Smooth muscle cell (in vitro differentiated cells): ENCODE results near the gene VRK3. TPM values are rescaled to one million over a fixed set of nuclear protein-coding genes. Genes with fewer than 3 reads are reported as not detected.
"Not testable (repeated sequence)": the region's sequence is repeated elsewhere in the genome, so short reads cannot be mapped to it uniquely, and the experiment has no call there.

ENCODE experiments used
- DNase-seq: peaks from one replicate; lab custom pipeline; 2025; ENCODE audit not compliant: unreplicated experiment; lab: John Stamatoyannopoulos, UW
- H2AFZ ChIP-seq: fragments of 200-600 bp; sonication (generic); 2 replicates; pipeline ENCODE4 v1.6.0; 2016; ENCODE audit warnings: antibody characterized with exemption, low read depth, mild to moderate bottlenecking
- H3F3A ChIP-seq: fragments of 200-600 bp; sonication (generic); 2 replicates; pipeline ENCODE4 v1.6.0; 2017; ENCODE audit warnings: antibody characterized with exemption, low read depth
- H3K27ac ChIP-seq: fragments of 200-600 bp; sonication (generic); 2 replicates; pipeline ENCODE4 v1.5.1; 2016; ENCODE audit warnings: low read depth, mild to moderate bottlenecking
- H3K27me3 ChIP-seq: fragments of 200-600 bp; sonication (generic); 2 replicates; pipeline ENCODE4 v1.6.1; 2016; ENCODE audit warnings: low read depth, mild to moderate bottlenecking
- H3K36me3 ChIP-seq: fragments of 200-600 bp; sonication (generic); 2 replicates; pipeline ENCODE4 v1.5.1; 2016; ENCODE audit warnings: low read depth
- H3K4me1 ChIP-seq: fragments of 200-600 bp; sonication (generic); 2 replicates; pipeline ENCODE4 v1.5.1; 2016; ENCODE audit warnings: low read depth
- H3K4me2 ChIP-seq: fragments of 200-600 bp; sonication (generic); 2 replicates; pipeline ENCODE4 v1.6.0; 2016; ENCODE audit warnings: mild to moderate bottlenecking
- H3K4me3 ChIP-seq: fragments of 200-600 bp; sonication (generic); 2 replicates; pipeline ENCODE4 v1.5.1; 2016; ENCODE audit warnings: mild to moderate bottlenecking
- H3K79me2 ChIP-seq: fragments of 200-600 bp; sonication (generic); 2 replicates; pipeline ENCODE4 v1.6.0; 2016; ENCODE audit warnings: low read depth, mild to moderate bottlenecking
- H3K9ac ChIP-seq: fragments of 200-600 bp; sonication (generic); 2 replicates; pipeline ENCODE4 v1.6.0; 2016; ENCODE audit warnings: low read depth
- H3K9me3 ChIP-seq: fragments of 200-600 bp; sonication (generic); replicated peaks from 2 replicates; pipeline ENCODE4 v1.5.1; 2016; ENCODE audit warnings: low read depth
- H4K20me1 ChIP-seq: fragments of 200-600 bp; sonication (generic); 2 replicates; pipeline ENCODE4 v1.6.0; 2016; ENCODE audit warnings: low read depth
- WGBS: methylation state at CpG from one replicate; pipeline ENCODE4 v1.1.7; 2016; ENCODE audit warnings: low lambda C conversion rate; 5-methylcytosine and 5-hydroxymethylcytosine counted together
- polyA plus RNA-seq: library from polyadenylated mRNA; unstranded; fragments of >200 nt; fragmentation: Nextera tagmentation; extraction: Ambion mirVana; gene quantifications from 2 replicates; pipeline ENCODE4 v1.2.1, GENCODE V29; 2016
- total RNA-seq: library from RNA; depleted of rRNA; stranded (reverse); fragments of >200 nt; gene quantifications from 2 replicates; pipeline ENCODE4 v1.2.3, GENCODE V29; 2014
- TF ChIP-seq, protein P1 (sequence below): fragments of 200-600 bp; sonication (generic); IDR thresholded peaks from 2 replicates; pipeline ENCODE4 v1.5.1; 2017; ENCODE audit warnings: borderline replicate concordance, mild to moderate bottlenecking, antibody characterized with exemption; ENCODE audit not compliant: insufficient read depth, poor library complexity, severe bottlenecking

VRK3 gene
- total and polyA plus RNA-seq, 2 experiments from 2014 or later: 24.6 to 41.4 TPM

DNA sequence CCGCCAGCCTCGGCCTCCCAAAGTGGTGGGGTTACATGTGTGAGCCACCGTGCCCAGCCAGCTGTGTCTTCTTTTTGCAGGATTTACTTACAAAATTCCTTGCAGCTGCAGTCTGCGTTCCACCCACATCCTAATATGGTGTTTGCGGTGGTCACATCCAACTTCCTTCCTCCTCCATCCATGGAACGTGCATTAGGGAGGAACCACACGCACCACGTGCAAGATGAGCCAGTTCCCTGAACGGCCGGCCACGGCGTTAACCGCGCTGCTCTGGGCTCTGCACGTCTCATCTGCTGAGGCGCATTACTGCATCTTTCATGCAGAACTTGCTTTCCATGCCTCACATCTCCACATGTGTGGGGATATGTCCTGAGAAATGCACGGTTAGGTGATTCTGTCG is 51.2 kb downstream of the VRK3 start:
- TF ChIP-seq, protein P1, sequence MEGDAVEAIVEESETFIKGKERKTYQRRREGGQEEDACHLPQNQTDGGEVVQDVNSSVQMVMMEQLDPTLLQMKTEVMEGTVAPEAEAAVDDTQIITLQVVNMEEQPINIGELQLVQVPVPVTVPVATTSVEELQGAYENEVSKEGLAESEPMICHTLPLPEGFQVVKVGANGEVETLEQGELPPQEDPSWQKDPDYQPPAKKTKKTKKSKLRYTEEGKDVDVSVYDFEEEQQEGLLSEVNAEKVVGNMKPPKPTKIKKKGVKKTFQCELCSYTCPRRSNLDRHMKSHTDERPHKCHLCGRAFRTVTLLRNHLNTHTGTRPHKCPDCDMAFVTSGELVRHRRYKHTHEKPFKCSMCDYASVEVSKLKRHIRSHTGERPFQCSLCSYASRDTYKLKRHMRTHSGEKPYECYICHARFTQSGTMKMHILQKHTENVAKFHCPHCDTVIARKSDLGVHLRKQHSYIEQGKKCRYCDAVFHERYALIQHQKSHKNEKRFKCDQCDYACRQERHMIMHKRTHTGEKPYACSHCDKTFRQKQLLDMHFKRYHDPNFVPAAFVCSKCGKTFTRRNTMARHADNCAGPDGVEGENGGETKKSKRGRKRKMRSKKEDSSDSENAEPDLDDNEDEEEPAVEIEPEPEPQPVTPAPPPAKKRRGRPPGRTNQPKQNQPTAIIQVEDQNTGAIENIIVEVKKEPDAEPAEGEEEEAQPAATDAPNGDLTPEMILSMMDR: no peak
- H3K27me3 ChIP-seq: no peaks in the 10 kb centered on the region
- H3K27ac ChIP-seq: no peak overlapping the region
- 92% methylated on average over 18 of the region's 18 CpGs for WGBS
- H3K9me3 ChIP-seq: no peaks in the 10 kb centered on the region
- H3K36me3 ChIP-seq: no peaks in the 10 kb centered on the region
- no peak overlapping the region for H3K4me2 ChIP-seq
- no peaks in the 10 kb centered on the region for H3K79me2 ChIP-seq
- H2AFZ ChIP-seq: no peak overlapping the region
- H3K9ac ChIP-seq: no peak overlapping the region
- no peak for DNase-seq
- no peaks in the 10 kb centered on the region for H3K4me1 ChIP-seq
- H4K20me1 ChIP-seq: no peaks in the 10 kb centered on the region
- no peaks in the 10 kb centered on the region for H3F3A ChIP-seq
- H3K4me3 ChIP-seq: no peak overlapping the region

DNA sequence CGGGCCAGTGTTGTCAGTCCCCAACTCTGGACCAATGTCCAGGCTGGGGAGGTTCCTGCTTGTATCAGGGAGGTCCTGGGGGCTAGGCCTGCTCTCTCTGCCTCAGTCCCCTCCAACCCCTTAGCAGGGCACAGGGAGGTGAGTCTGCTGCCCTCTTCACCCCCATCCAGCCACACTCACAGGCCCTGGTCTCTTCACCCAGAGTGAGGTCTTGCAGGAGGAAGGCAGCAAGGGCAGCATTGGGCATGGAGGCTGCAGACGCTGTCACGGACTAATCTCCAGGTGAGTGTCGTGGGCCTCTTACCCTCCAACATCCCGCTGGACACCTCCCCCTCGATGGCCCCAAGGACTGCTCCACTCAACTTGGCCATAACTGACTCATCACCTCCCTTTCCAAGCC is 52.3 kb downstream of the VRK3 start:
- no peaks in the 10 kb centered on the region for H3K9me3 ChIP-seq
- H3K4me2 ChIP-seq: no peak overlapping the region
- no peaks in the 10 kb centered on the region for H4K20me1 ChIP-seq
- 89% methylated on average over 6 of the region's 6 CpGs for WGBS
- H3K4me3 ChIP-seq: no peak overlapping the region
- H3K27me3 ChIP-seq: no peaks in the 10 kb centered on the region
- H3K27ac ChIP-seq: no peak overlapping the region
- H2AFZ ChIP-seq: no peak overlapping the region
- H3K9ac ChIP-seq: no peak overlapping the region
- no peaks in the 10 kb centered on the region for H3F3A ChIP-seq
- no peak for DNase-seq
- TF ChIP-seq, protein P1: no peak
- H3K79me2 ChIP-seq: no peaks in the 10 kb centered on the region
- no peaks in the 10 kb centered on the region for H3K4me1 ChIP-seq
- H3K36me3 ChIP-seq: no peaks in the 10 kb centered on the region

DNA sequence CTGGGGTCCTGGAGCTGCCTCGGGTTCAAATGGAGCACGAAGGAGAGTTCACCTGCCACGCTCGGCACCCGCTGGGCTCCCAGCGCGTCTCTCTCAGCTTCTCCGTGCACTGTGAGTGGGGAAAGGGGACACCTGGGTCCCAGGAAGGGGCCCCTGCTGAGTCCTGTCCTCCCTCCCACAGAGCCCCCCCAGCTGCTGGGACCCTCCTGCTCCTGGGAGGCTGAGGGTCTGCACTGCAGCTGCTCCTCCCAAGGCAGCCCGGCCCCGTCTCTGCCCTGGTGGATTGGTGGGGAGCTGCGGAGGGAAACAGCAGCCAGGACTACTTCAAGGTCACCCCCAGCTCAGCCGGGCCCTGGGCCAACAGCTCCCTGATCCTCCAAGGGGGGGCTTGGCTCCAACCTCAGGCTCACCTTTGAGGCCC is 53.2 kb downstream of the VRK3 start:
- no peak overlapping the region for H3K4me2 ChIP-seq
- H3K9me3 ChIP-seq: no peaks in the 10 kb centered on the region
- no peak for DNase-seq
- no peaks in the 10 kb centered on the region for H3K79me2 ChIP-seq
- no peaks in the 10 kb centered on the region for H3F3A ChIP-seq
- no peak overlapping the region for H3K9ac ChIP-seq
- no peaks in the 10 kb centered on the region for H3K4me1 ChIP-seq
- H3K27ac ChIP-seq: no peak overlapping the region
- H3K27me3 ChIP-seq: no peaks in the 10 kb centered on the region
- no peak overlapping the region for H2AFZ ChIP-seq
- WGBS: 88% methylated on average over 9 of the region's 12 CpGs
- TF ChIP-seq, protein P1: no peak
- H4K20me1 ChIP-seq: no peaks in the 10 kb centered on the region
- H3K4me3 ChIP-seq: no peak overlapping the region
- H3K36me3 ChIP-seq: no peaks in the 10 kb centered on the region

DNA sequence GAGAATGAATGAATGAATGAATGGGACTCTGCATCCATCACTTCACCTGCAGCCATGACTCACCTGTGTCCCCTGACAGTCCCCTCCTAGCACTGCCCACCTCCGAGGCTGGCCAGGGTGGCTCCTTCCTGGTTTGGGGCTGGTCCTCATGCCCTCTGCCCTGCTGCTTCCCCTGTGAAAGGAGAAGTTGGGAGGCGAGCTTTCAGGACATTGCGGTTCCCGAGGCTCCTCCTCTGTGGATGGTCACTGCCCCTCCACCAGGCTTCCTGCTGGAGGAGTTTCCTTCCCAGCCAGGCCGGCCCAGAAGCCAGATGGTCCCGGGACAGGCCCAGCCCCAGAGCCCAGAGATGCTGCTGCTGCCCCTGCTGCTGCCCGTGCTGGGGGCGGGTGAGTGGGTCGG is 55.8 kb downstream of the VRK3 start:
- not testable (repeated sequence) for H3K4me2 ChIP-seq, H3K79me2 ChIP-seq, H3K4me1 ChIP-seq, H3K9ac ChIP-seq, H3K4me3 ChIP-seq, DNase-seq, H4K20me1 ChIP-seq, H3F3A ChIP-seq, H3K27me3 ChIP-seq, H3K27ac ChIP-seq, H3K36me3 ChIP-seq, H3K9me3 ChIP-seq, H2AFZ ChIP-seq
- 76% methylated on average over 6 of the region's 9 CpGs for WGBS
